GM19238 (cell line): Measurements from ENCODE around the gene KHDRBS1.
"Not testable (repeated sequence)": the region's sequence is repeated elsewhere in the genome, so short reads cannot be mapped to it uniquely, and the experiment has no call there.

Experiments used
- DNase-seq: peaks from one replicate; pipeline ENCODE4 v3.0.0; 2011; ENCODE audit warnings: low spot score; ENCODE audit not compliant: insufficient read length

The KHDRBS1 gene

GRCh38 chr1:32063261-32063681 lies 49.6 kb downstream of the KHDRBS1 start:
- DNase-seq: no peak

DNA sequence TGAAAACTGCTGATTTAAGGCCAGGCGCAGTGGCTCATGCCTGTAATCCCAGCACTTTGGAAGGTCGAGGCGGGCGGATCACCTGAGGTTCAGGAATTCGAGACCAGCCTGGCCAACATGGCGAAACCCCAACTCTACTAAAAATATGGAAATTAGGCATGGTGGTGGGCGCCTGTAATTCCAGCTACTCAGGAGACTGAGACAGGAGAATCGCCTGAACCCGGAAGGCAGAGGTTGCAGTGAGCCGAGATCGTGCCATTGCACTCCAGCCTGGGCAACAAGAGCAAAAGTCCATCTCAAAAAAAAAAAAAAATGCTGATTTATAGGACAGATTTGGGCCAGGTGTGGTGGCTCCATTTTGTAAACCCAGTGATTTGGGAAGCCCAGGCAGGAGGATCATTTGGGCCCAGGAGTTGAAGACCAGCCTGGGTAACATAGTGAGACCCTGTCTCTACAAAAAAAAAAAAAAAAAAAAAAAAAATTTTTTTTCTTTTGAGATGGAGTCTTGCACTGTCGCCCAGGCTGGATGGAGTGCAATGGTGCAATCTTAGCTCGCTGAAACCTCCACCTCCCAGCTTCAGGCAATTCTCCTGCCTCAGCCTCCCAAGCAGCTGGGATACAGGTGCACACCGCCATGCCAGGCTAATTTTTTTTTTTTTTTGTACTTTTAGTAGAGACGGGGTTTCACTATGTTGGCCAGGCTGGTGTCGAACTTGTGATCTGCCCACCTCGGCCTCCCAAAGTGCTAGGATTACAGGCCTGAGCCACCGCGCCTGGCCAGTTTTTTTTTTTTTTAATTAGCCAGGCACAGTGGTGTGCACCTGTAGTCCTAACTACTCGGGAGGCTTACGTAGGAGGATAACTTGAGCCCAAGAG lies 52.2 kb downstream of the KHDRBS1 start:
- DNase-seq: not testable (repeated sequence)

GRCh38 chr1:32066489-32066873 lies 52.8 kb downstream of the KHDRBS1 start:
- no peak for DNase-seq

GRCh38 chr1:32068957-32069588 lies 55.4 kb downstream of the KHDRBS1 start:
- DNase-seq: no peak

DNA sequence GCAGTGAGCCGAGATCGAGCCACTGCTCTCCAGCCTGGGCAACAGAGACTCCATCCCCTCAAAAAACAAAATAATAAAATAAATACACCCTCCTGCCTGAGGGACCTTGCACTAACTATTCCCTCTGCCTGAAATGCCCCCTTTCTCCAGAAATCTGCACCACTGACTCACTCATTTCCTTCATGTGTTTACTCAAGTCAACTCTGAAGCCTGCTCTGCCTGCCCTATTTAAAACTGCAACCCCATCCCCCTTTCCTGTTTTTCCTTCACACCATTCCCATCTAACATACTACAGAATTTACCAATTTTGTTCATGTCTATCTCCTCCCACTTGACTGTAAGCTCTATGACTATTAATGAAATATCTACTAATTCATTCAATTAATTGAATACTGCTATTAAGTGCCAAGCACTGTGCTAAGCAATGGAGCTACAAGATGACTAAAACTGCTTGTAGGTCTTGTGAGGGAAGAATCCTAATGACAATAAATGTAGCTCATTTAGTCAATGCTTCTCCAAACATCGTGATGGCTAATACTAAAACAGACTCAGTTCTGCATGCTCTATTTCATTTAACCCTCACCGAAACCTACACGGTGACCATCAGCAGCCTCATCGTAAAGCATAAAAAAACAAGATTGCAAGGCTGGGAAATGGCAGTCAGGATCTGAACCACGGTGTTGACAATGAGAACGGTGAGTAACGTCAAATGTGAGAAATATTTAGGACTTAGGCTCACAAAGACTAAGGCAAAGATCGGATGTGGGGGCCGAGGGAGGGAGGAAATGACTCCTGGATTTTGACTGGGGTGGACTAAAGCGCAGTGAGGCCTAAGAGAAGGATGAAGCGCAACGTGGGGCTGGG lies 58.3 kb downstream of the KHDRBS1 start:
- no peak for DNase-seq

- DNase-seq: peak; percentile 92
Observed at GRCh38 chr1:32072622-32073298, 59.1 kb downstream of the KHDRBS1 start, which contains the start of gene TMEM39B. TMEM39B (plus strand) TSS chr1:32072939; CDS start chr1:32073048, 109 bp downstream.

- DNase-seq: no peak
Observed at GRCh38 chr1:32073299-32074229, 59.9 kb downstream of the KHDRBS1 start.

DNA sequence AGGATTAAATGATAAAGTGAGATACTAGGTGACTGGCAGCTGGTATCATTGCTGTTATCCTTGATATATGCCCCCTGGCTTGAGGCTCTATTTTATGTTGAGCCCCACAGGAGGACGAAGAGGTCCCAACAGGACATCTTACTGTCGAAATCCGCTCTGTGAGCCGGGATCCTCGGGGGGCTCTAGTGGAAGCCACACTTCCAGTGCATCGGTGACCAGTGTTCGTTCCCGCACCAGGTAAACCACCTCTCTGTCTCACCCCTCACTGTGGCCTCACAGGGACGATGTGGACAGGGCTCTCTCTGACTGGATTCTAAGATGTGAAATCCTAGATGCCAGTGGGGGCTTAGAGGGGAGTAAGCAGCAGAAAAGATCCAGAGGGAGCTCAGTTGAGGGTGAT lies 61.2 kb downstream of the KHDRBS1 start:
- no peak for DNase-seq

- no peak for DNase-seq
Observed at GRCh38 chr1:32077451-32077850, 63.8 kb downstream of the KHDRBS1 start.

DNA sequence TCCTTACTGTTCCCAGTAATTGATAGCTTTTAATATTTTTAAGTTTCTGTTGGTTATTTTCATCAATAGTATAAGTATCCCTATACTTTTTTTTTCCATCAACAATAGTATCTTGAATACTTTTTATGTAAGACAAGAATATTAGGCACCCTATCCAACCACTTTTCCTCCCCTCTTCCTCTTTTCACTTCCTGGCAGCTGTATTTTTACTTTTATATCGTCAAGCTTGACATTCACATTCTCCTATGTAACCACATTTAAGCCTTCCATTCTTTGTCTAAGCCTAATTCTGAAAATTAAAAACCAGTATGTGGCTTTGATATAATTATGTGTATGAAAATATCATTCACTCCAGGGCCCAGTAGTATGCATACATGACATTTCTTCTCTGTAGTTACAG lies 68.4 kb downstream of the KHDRBS1 start:
- DNase-seq: no peak

DNA sequence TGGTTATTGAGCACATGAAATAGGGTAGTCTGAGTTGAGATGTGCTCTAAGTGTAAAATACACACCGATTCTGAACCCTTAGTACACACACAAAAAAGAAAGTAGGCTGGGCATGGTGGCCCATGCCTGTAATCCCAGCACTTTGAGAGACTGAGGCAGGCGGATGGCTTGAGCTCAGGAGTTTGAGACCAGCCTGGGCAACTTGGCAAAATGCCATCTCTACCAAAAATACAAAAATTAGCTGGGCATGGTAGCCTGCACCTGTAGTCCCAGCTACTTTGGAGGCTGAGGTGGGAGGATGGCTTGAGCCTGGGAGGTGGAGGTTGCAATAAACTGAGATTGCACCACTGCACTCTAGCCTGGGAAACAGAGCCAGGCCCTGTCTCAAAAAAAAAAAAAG lies 72.7 kb downstream of the KHDRBS1 start:
- not testable (repeated sequence) for DNase-seq

DNA sequence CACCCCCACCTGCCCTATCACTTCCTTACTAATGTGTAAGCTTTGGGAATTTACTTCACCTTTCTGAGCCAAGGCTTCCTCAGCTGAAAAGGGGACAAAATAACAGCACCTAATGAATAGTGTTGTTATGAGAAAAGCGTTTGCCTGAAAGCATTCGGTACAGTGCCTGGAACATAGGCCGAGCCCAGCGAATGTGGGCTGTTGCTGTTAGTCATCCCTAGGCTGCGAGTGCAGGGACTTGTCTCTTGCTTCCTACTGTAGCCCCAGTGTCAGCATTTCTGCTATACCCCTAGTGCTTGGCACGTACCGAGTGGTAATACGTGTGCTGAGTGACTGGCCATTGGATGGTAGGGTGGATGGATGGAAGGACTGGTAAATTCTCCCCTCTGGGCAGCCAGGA lies 77.5 kb downstream of the KHDRBS1 start:
- DNase-seq: no peak

GRCh38 chr1:32091591-32091990 lies 77.9 kb downstream of the KHDRBS1 start:
- DNase-seq: no peak
